ENCODE measurements around the gene CGGBP1.

The CGGBP1 gene

DNA sequence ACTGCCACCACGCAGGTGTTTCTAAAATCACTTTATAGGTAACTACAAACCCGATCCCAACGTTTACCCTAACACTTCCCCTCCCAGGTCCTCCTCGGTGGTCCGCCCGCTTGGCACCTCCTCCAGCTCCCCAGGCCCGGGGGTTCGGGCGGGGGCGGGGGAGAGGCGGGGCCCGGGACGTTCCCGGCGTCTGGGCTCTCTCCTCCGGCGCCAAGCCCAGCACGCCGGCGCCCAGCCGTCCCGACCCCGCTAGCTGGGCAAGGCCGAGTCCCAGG, 562 bp downstream of the CGGBP1 start:
- Histone ChIP-seq H3K27ac (ENCODE audit: low read length) (peak overlapping the region; percentile 94), H3K9ac (ENCODE audit: low read depth, low read length) (peak overlapping the region; percentile 81), H3K9me3 (ENCODE audit: insufficient read depth, low read length, severe bottlenecking) (no peaks in the 10 kb centered on the region), H2AFZ (ENCODE audit: low read depth, low read length) (peak overlapping the region; percentile 67), H3K4me1 (ENCODE audit: insufficient read depth, low read length) (peaks cover 52% of the 10 kb centered on the region), H3K4me3 (ENCODE audit: low read depth in 1 of 2, low read length in 2 of 2) (peak overlapping the region; percentile 86 to 90), H3K27me3 (ENCODE audit: insufficient read depth, low read length, poor library complexity) (no peaks in the 10 kb centered on the region), H3K4me2 (ENCODE audit: insufficient read depth, low read length) (peak overlapping the region; percentile 93), H3K36me3 (ENCODE audit: insufficient read depth, low read length) (peaks cover 45% of the 10 kb centered on the region), H3K79me2 (ENCODE audit: insufficient read depth, low read length) (peaks cover 70% of the 10 kb centered on the region), H4K20me1 (ENCODE audit: insufficient read depth, low read length) (peaks cover 46% of the 10 kb centered on the region)
- TF ChIP-seq, protein P1, sequence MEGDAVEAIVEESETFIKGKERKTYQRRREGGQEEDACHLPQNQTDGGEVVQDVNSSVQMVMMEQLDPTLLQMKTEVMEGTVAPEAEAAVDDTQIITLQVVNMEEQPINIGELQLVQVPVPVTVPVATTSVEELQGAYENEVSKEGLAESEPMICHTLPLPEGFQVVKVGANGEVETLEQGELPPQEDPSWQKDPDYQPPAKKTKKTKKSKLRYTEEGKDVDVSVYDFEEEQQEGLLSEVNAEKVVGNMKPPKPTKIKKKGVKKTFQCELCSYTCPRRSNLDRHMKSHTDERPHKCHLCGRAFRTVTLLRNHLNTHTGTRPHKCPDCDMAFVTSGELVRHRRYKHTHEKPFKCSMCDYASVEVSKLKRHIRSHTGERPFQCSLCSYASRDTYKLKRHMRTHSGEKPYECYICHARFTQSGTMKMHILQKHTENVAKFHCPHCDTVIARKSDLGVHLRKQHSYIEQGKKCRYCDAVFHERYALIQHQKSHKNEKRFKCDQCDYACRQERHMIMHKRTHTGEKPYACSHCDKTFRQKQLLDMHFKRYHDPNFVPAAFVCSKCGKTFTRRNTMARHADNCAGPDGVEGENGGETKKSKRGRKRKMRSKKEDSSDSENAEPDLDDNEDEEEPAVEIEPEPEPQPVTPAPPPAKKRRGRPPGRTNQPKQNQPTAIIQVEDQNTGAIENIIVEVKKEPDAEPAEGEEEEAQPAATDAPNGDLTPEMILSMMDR (IDR thresholded peaks at IDR 0.05; ENCODE audit: borderline replicate concordance, extremely low read depth, low read length, poor library complexity, severe bottlenecking): no peak
- TF ChIP-seq EZH2 (IDR thresholded peaks at IDR 0.05; ENCODE audit: borderline replicate concordance, low read depth, low read length, severe bottlenecking): no peak
- ATAC-seq (ENCODE audit: insufficient read depth, low read depth) (no peak), DNase-seq (no peak)

DNA sequence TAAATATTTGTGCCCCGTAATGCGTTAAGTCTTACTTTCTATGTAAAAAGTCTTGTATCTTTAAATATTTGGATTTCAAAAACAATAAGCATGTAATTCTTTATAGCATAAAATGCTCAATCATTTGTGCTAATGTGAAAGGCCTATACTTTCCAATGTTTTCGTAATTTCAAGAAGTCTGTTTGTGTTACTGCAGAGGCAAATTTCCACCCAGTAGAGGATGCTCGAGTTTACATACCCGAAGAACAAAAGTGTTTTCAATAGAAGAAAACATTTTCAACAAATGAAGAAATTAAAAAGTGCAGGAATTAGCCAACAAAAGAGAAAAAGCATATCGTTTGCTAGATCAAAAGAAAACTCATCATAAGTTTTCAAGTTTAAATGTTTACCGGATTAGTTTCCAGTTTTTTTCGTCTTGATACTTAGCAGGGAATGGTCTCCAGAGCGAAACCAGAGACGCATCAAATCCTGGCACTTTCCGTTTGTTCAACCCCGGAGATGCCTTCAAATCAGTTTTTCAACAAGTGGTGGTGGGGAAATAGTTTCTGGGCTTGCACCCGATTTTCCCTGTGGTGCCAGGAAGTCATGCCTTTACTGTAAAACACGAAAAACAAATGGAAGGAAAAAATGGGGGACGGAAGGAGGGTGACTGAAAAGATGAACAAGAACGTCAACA, 1.0 kb downstream of the CGGBP1 start:
- peaks cover 65% of the 10 kb centered on the region for H3K79me2 ChIP-seq (ENCODE audit: insufficient read depth, low read length)
- peak overlapping the region; percentile 67 for H2AFZ ChIP-seq (ENCODE audit: low read depth, low read length)
- DNase-seq: no peak
- peak overlapping the region; percentile 86 to 90 for H3K4me3 ChIP-seq (ENCODE audit: low read depth in 1 of 2, low read length in 2 of 2)
- peaks cover 45% of the 10 kb centered on the region for H3K36me3 ChIP-seq (ENCODE audit: insufficient read depth, low read length)
- H3K9ac ChIP-seq (ENCODE audit: low read depth, low read length): peak overlapping the region; percentile 81
- peaks cover 43% of the 10 kb centered on the region for H4K20me1 ChIP-seq (ENCODE audit: insufficient read depth, low read length)
- peaks cover 48% of the 10 kb centered on the region for H3K4me1 ChIP-seq (ENCODE audit: insufficient read depth, low read length)
- TF ChIP-seq EZH2 (IDR thresholded peaks at IDR 0.05; ENCODE audit: borderline replicate concordance, low read depth, low read length, severe bottlenecking): no peak
- TF ChIP-seq, protein P1 (IDR thresholded peaks at IDR 0.05; ENCODE audit: borderline replicate concordance, extremely low read depth, low read length, poor library complexity, severe bottlenecking): peak; percentile 26
- no peaks in the 10 kb centered on the region for H3K27me3 ChIP-seq (ENCODE audit: insufficient read depth, low read length, poor library complexity)
- ATAC-seq (ENCODE audit: insufficient read depth, low read depth): no peak
- H3K4me2 ChIP-seq (ENCODE audit: insufficient read depth, low read length): peak overlapping the region; percentile 93
- H3K9me3 ChIP-seq (ENCODE audit: insufficient read depth, low read length, severe bottlenecking): no peaks in the 10 kb centered on the region
- peak overlapping the region; percentile 94 for H3K27ac ChIP-seq (ENCODE audit: low read length)

DNA sequence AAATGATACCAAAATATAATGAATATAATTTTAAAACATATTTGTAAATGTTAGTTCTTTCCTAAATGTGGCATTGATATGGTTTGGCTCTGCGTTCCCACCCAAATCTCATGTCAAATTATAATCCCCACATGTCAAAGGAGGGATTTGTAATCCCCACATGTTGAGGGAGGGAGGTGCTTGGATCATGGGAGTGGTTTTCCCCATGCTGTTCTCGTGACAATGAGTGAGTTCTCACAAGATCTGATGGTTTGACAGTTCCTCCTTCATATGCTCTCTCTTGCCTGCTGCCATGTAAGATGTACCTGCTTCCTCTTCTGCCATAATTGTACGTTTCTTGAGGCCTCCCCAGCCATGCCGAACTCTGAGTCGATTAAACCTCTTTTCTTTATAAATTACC, 12.0 kb downstream of the CGGBP1 start:
- no peak for TF ChIP-seq EZH2 (IDR thresholded peaks at IDR 0.05; ENCODE audit: borderline replicate concordance, low read depth, low read length, severe bottlenecking)
- H3K27ac ChIP-seq (ENCODE audit: low read length): no peak overlapping the region
- H3K4me3 ChIP-seq (ENCODE audit: low read depth in 1 of 2, low read length in 2 of 2): no peak overlapping the region
- H3K79me2 ChIP-seq (ENCODE audit: insufficient read depth, low read length): no peaks in the 10 kb centered on the region
- DNase-seq: no peak
- H2AFZ ChIP-seq (ENCODE audit: low read depth, low read length): peak overlapping the region; percentile 39; the same call in 1 of the 2 replicates
- H4K20me1 ChIP-seq (ENCODE audit: insufficient read depth, low read length): no peaks in the 10 kb centered on the region
- H3K36me3 ChIP-seq (ENCODE audit: insufficient read depth, low read length): no peaks in the 10 kb centered on the region
- H3K9me3 ChIP-seq (ENCODE audit: insufficient read depth, low read length, severe bottlenecking): no peaks in the 10 kb centered on the region
- H3K27me3 ChIP-seq (ENCODE audit: insufficient read depth, low read length, poor library complexity): no peaks in the 10 kb centered on the region
- ATAC-seq (ENCODE audit: insufficient read depth, low read depth): no peak
- no peak overlapping the region for H3K9ac ChIP-seq (ENCODE audit: low read depth, low read length)
- H3K4me2 ChIP-seq (ENCODE audit: insufficient read depth, low read length): no peak overlapping the region
- peaks cover 7% of the 10 kb centered on the region; the same call in 1 of the 2 replicates for H3K4me1 ChIP-seq (ENCODE audit: insufficient read depth, low read length)

DNA sequence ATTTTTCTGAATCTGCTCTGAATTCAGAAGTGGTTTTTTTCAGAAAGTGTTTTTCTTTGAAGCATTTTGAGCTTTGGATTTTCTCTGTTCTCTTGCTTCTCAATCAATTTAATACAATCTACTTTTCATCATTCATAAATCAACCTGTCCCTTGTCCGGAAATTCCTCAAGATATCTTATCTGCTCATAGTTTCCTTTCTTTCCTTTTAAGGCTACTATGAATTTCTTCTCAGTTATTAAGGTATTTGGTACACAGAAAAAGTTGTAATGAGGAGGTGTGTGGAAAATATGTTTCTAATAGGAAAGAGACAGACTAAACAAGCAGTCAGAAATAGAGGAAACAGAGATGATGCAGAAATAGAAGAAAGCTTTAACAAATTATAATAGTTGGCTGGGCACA, 14.4 kb downstream of the CGGBP1 start:
- no peaks in the 10 kb centered on the region for H3K79me2 ChIP-seq (ENCODE audit: insufficient read depth, low read length)
- TF ChIP-seq, protein P1 (IDR thresholded peaks at IDR 0.05; ENCODE audit: borderline replicate concordance, extremely low read depth, low read length, poor library complexity, severe bottlenecking): no peak
- TF ChIP-seq EZH2 (IDR thresholded peaks at IDR 0.05; ENCODE audit: borderline replicate concordance, low read depth, low read length, severe bottlenecking): no peak
- no peak overlapping the region for H3K9ac ChIP-seq (ENCODE audit: low read depth, low read length)
- H3K9me3 ChIP-seq (ENCODE audit: insufficient read depth, low read length, severe bottlenecking): no peaks in the 10 kb centered on the region
- H3K4me1 ChIP-seq (ENCODE audit: insufficient read depth, low read length): peaks cover 7% of the 10 kb centered on the region; the same call in 1 of the 2 replicates
- no peak for ATAC-seq (ENCODE audit: insufficient read depth, low read depth)
- no peak overlapping the region for H3K27ac ChIP-seq (ENCODE audit: low read length)
- no peak for DNase-seq
- H3K4me3 ChIP-seq (ENCODE audit: low read depth in 1 of 2, low read length in 2 of 2): no peak overlapping the region
- no peaks in the 10 kb centered on the region for H3K27me3 ChIP-seq (ENCODE audit: insufficient read depth, low read length, poor library complexity)
- no peak overlapping the region for H2AFZ ChIP-seq (ENCODE audit: low read depth, low read length)
- H3K36me3 ChIP-seq (ENCODE audit: insufficient read depth, low read length): no peaks in the 10 kb centered on the region
- H3K4me2 ChIP-seq (ENCODE audit: insufficient read depth, low read length): no peak overlapping the region
- H4K20me1 ChIP-seq (ENCODE audit: insufficient read depth, low read length): no peaks in the 10 kb centered on the region

Measured in DND-41 (cell line).